HK-2 (cell line): Measurements from ENCODE around the gene TMPRSS6.

ENCODE experiments used
- DNase-seq: peaks from one replicate; pipeline ENCODE4 v3.0.0-alpha.2; 2018; ENCODE audit not compliant: unreplicated experiment

TMPRSS6 gene

DNA sequence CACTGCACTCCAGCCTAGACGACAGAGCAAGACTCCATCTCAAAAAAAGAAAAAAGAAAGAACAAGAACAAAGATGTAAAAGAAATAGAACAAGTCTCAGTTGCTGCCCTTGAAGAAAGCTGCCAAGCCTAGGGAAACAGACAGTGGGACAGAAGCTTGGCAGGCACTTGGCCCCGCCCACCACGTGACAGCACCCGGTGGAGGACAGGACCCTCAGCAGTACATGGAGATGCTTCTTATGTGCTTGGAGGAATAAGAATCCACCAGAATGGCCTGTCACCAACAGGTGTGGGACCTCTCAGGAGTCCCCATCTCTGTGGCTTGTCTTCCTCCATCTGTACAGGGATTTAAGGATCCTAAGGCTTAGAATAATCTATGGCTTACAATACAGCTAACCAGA lies 7.6 kb upstream of the TMPRSS6 start:
- DNase-seq = no peak

- DNase-seq = no peak
Measured at GRCh38 chr22:37115032-37115431, 5.5 kb upstream of the TMPRSS6 start.

DNA sequence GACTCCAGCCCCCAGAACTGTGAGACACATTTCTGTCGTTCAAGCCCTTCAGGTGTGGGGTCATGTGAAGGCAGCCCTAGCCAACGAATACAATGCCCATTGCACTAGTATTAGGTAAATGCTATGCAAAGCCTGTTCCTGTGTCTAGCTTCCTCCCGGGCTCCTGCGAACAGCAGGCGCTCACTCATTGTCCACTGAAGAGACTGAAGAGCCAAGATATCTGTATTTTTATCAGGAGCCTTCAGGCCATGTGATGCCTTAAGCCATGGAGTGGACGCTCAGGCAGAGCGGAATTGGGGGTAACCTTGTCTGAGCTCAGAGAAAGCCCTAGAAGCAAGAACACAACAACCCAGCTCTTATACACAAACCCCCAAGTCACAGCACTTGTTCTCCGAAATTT lies 4.2 kb upstream of the TMPRSS6 start:
- no peak for DNase-seq

DNA sequence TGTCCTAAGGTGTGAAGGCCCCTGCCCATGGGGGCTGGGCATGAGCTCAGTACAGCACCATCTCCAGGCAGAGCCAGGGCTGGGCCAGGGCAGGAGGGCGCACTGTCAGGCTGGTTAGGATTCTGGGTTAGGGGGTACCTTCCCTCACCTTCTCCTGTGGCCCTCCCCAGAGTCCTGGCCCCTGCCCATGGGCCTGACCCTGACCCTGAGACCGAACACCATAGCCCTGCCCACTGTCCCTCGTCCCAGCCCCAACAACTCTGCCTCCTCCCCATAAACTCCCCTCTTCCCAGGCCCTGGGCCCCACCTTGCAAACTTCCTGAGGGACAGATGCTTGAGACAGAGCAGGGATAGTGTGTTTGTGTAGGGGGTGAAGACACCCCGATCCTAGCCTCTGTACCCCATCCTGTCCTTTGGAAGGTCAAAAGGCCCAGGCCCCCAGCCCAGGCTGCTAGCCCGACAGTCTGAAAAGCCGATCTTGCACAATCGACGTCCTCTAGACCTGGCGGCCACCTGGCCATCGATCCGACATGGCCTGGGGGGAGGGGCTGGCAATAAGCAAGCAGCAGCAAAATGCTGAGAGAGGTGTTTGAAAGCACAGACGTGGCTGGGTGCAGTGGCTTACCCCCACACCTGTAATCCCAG lies 2.7 kb upstream of the TMPRSS6 start:
- DNase-seq = no peak

- no peak for DNase-seq
Measured at GRCh38 chr22:37111156-37111717, 1.7 kb upstream of the TMPRSS6 start.

- DNase-seq = no peak
Measured at GRCh38 chr22:37107816-37108621, 1.5 kb downstream of the TMPRSS6 start.

DNA sequence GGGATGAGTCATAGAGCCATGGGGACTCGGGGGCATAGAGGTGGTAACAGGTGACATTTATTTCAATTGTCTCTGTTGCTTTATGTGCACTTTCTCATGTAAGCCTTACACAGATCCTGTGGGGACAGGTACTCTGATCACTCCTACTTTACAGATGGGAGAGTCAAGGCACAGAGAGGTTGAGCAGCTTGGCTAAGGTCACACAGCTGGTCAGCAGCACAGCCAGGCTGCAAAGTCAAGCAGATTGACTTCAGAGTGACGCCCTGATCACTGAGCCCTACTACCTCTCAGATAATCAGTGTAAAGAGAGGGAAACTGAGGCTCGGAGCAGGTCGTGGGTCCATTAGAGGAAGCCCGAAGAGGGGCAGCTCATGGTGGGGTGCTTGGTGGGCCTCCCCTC lies 3.5 kb downstream of the TMPRSS6 start:
- DNase-seq = no peak

DNA sequence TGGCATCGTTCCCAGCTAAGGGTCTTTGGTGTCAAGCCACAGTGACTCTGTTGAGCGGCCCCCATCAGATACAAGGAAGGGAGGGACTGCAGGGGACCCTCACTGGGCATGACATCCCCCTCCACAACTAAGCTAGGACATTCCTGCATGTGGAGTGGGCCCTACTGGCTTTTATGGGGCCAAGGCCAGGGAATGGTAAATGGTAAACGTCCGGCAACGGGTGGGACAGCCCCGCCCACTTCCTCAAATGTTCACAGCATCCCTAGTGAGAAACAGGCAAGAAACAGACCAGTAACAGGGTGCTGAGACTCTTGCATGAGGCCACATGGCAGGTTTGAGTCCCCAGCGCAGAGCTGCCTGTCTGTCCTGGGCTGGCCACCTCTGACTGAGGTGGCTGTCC lies 4.4 kb downstream of the TMPRSS6 start:
- DNase-seq = no peak

GRCh38 chr22:37103656-37104452 lies 5.7 kb downstream of the TMPRSS6 start:
- DNase-seq = no peak

DNA sequence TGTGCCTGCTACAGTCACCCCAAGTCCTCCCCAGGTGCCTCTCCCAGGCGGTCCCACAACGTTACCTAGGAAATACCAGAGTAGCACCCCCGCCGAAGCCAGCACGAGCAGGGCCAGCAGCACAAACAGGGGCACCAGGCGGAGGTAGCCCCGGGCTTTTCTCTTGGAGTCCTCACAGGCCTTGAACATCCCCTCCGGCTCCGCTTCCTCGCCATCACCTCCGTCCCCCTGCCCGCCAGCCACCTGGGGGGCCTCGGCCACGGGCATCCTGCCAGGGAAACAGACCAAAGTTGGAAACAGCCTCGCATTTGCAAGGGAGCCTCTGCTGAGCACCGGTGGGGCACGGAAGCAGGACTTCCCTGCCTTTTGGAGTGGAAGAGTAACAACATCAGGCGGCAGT lies 6.4 kb downstream of the TMPRSS6 start:
- no peak for DNase-seq

DNA sequence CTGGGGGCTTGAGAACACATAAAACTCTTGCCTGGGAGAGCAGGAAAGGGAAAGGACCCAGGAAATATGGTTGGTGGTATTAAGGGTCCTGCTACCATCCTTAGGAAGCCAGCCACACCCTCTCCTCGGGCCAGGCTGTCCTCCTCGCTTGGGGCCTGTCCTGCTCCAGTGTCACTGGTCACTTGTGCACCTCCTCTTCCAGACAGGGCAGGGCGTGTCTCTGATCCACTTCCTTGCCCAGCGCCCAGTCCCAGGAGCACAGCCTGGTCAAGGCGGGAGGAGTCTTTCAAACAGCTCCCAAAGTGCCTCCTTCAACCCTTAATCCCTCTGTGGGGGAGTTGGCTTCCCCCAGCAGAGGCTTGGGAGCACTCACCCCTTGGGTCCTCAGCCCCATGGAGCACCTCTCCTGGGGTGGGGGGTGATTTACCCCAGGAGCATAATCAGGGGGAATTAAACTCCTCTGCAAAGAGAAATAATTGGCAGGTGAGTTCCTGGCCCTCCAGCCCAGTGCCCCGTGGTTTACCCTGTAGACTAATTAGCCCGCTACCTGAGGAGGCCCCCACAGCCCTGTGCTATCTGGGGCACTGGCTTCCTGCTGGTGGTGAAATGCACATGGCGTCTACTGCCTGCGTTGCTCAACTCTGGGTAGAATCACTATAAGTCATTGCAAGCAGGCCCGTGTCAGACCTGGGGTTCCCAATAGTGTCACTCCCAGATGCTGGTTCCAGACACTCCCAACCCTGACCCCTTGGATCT lies 8.0 kb downstream of the TMPRSS6 start:
- no peak for DNase-seq

- no peak for DNase-seq
Measured at GRCh38 chr22:37100589-37101127, 8.9 kb downstream of the TMPRSS6 start.

- no peak for DNase-seq
Measured at GRCh38 chr22:37098976-37099591, 10.4 kb downstream of the TMPRSS6 start.

DNA sequence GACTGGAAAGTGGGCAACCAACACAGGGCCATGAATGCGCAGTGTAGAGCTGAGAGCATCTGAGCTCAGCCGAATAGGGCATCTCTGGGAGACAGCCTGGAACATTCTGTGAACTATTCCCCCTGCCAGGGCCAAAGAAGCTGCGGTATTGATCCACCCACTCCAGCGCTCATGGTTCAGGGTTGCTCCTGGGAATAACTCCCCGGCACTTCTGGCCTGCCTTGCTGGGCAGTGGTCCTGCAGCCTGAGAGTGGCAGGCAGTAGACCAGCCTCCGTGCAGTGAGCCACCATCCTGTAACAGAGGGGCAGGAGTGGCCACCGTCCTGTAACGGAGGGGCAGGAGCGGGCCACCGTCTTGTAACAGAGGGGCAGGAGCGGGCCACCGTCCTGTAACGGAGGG lies 12.2 kb downstream of the TMPRSS6 start:
- DNase-seq = no peak

- no peak for DNase-seq
Measured at GRCh38 chr22:37095113-37095512, 14.4 kb downstream of the TMPRSS6 start.

- DNase-seq = no peak
Measured at GRCh38 chr22:37094239-37094638, 15.3 kb downstream of the TMPRSS6 start.

GRCh38 chr22:37092997-37093396 lies 16.5 kb downstream of the TMPRSS6 start:
- DNase-seq = no peak

DNA sequence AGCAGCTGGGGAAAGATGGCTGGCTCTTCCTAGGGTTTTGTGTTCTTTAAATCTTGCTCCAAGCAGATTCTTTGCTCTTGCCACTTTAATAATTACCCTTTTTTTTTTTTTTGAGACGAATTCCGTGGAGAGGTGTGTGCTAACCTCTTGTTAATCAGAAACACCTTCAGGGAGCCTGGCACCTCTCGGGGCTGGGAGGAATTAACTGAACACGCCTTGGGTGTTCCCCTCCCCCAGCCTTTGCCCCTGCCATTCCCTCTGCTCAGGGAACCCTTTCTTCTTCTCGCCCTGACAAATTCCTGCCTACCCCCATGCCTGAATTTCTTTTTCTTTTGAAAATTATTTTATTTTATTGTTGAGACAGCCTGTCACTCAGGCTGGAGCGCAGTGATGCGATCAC lies 17.5 kb downstream of the TMPRSS6 start:
- DNase-seq = no peak

DNA sequence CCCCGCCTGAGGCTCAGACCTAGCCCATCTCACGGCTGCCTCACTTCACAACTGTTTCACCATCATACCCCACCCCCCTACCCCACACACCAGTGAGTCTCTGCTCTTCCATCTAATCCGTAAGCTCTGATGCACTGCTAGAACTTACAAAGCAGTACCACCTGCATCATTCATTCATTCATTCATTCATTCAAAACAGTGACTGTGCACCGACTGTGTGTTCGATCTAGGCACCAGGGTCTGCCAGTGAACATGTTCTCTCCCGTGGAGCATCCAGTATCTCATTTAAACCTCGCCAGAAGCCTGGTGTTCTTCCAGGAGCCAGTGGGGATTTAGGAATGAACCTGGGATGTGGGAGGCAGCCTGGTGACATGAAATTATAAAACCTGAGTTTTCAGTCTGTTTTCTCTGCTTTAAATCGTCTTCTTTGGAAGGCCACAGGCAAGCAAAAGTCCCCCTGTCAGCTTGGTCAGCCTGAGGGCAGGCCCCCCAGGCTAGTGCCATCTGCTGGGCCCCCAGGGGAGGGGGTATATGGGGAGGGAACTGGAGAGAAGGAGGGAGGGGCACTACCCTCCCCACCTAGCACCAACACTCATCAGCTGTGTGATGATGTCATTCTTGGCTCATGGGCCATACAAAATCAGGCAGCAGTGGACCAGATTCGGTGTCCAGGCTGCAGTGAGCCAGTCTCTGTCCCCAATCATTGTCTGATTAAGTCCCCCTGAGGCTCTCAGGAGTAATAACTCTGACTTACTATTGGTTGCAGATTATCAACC lies 18.4 kb downstream of the TMPRSS6 start:
- no peak for DNase-seq

DNA sequence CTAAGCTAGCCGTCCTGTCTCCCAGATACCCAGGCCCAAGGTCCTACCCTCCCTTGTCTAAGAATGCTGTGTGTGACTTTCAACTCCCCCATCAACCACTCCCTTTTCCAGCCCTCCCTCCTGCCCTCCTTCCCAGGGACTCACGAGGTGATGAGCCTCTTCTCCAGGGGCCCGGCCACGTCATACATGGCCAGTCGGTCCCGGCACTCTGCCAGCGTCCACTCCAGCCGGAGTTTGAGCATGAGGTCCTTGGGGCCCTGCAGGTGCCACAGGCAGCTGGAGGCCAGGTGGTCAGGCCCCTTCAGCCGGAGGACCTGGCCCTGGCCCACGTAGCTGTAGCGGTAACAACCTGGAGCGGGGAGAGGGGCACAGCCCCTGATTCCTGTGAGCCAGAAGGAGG lies 20.1 kb downstream of the TMPRSS6 start:
- DNase-seq = peak; percentile 54
